Renal pelvis (tissue), 4 donors: Measurements from ENCODE around the gene PSMD14. TPM values are rescaled to one million over a fixed set of nuclear protein-coding genes. Genes with fewer than 3 reads are reported as not detected.
"Not testable (repeated sequence)": the region's sequence is repeated elsewhere in the genome, so short reads cannot be mapped to it uniquely, and the experiment has no call there.

Source experiments
- DNase-seq: peaks from one replicate; pipeline ENCODE4 v3.0.0-alpha.2; 2013
- polyA plus RNA-seq, 3 donors: library from polyadenylated mRNA; unstranded; fragments of 120-200 nt; gene quantifications; one replicate each; pipeline ENCODE4 v1.2.1, GENCODE V29; 2013; ENCODE audit not compliant: insufficient read length in 3 of 3

PSMD14 gene
- polyA plus RNA-seq, 3 donors, result 44.9 to 55.1 (median 51.9) TPM

GRCh38 chr2:161321944-161322648 is 13.9 kb downstream of the PSMD14 start:
- DNase-seq, result no peak

DNA sequence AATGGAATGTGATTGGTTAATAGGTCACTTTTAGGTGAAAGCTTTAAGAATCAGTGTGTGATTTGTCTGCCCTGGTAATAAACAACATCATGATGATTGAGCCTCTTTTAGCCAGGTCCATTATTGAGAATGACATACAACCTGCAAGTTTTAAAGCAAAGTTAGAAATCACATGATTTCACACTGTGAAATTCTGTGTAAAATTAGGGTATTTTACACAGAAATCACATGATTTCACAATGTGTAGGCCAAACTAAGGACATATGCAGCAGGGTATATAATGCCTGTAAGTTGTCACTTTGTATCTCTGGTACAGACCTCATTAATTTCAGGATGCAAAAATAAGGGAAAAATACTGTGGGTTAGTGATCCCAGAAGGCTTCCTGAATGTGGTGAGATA is 16.7 kb downstream of the PSMD14 start:
- no peak for DNase-seq

GRCh38 chr2:161327582-161327981 is 19.4 kb downstream of the PSMD14 start:
- no peak for DNase-seq

GRCh38 chr2:161332371-161332967 is 24.2 kb downstream of the PSMD14 start:
- DNase-seq, result no peak

DNA sequence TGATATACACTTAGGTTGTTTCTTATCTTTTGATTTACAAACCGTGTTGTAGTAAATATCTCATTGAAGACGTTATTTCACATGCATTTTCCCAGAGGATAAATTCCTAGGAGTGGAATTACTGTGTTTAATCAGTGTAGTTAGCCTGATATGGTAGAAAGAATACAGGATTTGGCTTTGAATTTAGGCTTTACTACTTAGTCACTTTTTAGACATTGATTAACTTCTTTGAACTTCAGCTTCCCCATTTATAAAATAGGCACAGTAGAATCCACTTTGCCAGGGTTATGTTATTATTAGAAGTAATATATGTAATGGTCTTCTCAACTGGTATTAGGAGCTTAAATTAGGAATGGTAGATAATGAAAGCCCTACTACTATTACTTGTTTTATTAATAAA is 27.4 kb downstream of the PSMD14 start:
- no peak for DNase-seq

DNA sequence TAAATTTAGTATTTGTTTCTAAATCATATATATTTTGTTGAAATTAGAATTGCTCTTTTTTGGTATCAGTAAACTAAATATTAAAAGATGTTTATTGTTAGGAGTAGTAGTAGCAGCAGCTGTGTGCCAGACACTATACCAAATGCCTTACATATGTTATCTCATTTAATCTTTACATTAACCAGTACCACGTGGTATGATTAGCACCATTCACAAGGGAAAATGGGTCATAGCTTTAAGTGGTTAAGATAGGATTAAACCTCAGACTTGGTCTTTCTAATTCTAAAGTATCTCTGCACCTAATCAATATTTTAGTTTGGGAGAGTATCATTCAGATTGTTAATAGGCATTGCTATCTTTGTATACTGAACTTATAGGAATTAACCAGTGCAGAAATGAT is 29.0 kb downstream of the PSMD14 start:
- no peak for DNase-seq

DNA sequence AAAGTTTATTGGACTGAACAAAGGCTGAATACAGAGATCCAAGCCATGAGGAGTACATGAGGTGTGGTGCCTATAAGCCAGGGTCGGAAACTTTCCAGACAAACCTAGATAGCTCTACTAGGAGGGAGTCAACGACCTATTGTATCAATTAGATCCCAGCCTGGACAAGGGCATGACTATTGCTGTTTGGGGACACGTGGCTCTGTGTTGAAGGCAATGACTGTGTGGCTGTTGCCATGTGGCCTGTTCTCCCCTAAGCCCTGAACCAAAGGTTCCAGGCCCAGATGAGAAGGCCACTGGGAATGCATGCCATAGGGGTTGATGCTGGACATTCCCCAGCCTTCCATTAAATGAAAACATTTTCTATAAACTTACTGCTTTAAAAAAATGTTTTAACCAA is 31.3 kb downstream of the PSMD14 start:
- DNase-seq, result not testable (repeated sequence)

GRCh38 chr2:161340930-161341413 is 32.7 kb downstream of the PSMD14 start:
- DNase-seq, result not testable (repeated sequence)

- DNase-seq, result no peak
Observed at GRCh38 chr2:161343235-161343634, 35.0 kb downstream of the PSMD14 start.

- DNase-seq, result no peak
Observed at GRCh38 chr2:161344692-161345091, 36.5 kb downstream of the PSMD14 start.

- no peak for DNase-seq
Observed at GRCh38 chr2:161351678-161352077, 43.5 kb downstream of the PSMD14 start.

DNA sequence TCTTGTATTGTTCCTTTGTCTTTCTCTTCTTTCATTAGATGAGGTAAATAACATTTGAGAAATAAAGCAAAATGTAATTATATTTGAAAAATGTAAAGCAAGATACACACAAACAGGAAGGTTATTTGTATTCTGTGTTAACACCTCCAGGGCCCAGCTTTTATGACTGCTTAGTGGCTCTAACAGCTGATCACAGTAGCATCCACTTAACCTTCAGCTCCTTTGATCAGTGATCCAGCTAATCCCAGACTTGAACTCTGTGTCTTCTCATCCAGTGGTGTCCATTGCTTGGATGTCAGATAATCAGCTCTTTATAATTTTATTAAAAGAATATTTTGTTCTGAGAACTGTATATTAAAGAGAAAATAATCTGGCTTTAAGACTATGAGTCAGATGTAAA is 44.5 kb downstream of the PSMD14 start:
- DNase-seq, result peak; percentile 21

- no peak for DNase-seq
Observed at GRCh38 chr2:161353543-161353942, 45.3 kb downstream of the PSMD14 start.

GRCh38 chr2:161354106-161354505 is 45.9 kb downstream of the PSMD14 start:
- no peak for DNase-seq

DNA sequence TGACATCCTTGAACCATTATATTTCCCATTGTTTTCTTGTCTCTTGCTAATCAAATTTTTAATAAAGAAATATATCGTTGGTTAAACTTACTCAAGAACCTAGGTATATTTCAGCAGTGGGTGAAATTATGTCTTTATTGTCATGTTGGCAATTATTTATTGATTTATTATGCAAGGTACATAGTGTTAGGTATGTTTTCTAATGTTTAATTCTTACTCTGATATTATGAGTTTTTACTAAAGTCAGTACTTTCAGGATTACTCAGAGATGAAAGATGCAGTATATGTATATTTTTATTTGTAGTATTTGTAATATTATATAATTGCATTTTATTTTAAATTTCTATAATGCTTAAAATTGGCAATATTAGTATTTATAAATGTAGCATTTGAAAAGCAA is 46.9 kb downstream of the PSMD14 start:
- DNase-seq, result no peak

GRCh38 chr2:161355983-161356382 is 47.8 kb downstream of the PSMD14 start:
- no peak for DNase-seq

GRCh38 chr2:161357097-161357496 is 48.9 kb downstream of the PSMD14 start:
- DNase-seq, result no peak

GRCh38 chr2:161358838-161359237 is 50.6 kb downstream of the PSMD14 start:
- no peak for DNase-seq

DNA sequence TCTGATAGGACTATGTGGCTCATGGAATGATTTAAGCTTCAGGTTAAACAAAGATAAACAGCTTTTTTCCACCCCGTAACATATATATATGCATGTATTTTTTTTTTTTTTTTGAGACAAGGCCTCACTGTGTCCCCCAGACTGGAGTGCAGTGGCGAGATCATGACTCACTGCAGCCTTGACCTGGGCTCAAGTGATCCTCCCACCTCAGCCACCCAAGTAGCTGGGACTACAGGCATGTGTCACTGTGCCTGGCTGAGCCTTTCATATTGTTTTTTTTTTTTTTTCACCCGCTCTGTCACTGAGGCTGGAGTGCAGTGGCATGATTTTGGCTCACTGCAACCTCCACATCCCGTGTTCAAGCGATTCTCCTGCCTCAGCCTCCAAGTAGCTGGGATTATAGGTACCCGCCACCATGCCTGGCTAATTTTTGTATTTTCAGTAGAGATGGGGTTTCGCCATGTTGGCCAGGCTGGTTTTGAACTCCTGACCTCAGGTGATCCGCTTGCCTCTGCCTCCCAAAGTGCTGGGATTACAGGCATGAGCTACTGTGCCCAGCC is 52.0 kb downstream of the PSMD14 start:
- not testable (repeated sequence) for DNase-seq

DNA sequence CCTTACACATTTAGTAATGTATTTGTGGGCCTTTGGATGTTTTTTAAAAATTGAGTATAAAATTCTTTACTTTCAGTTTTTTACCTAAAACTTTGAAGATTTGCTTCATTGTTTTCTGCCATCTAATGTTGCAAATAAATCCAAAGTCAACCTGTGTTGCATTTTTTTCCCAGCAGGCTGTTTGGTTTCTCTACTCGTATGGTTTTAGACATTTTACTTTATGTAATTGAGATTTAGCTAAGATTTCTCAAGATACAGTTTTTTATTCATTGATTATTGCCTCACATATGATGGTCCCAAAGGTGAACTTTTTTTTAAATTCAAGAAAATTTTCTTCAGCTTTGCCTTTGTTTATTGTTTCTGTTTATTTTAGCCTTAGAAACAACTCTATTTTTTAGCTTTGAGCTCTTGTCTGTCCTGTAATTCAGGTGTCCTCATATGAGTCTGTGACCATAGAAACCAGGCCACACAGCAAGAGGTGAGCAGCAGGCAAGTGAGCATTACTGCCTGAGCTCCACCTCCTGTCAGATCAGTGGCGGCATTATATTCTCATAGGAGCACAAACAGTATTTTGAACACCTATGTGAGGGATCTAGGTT is 54.4 kb downstream of the PSMD14 start:
- no peak for DNase-seq

DNA sequence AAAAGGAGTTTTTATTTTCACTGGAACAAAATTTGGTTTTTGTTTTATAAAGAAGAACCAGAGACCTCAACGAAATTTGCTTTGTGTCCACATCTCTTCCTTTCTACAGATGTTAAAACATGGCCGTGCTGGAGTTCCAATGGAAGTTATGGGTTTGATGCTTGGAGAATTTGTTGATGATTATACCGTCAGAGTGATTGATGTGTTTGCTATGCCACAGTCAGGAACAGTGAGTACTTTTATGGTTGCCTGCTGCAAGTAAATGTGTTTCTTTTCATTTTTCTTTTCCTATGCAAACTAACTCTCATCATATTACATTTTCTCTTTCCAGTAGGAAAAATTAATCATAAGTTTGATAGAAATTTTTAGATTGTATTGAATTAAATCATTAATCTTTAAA is 59.5 kb downstream of the PSMD14 start:
- DNase-seq, result no peak

GRCh38 chr2:161369311-161369710 is 61.1 kb downstream of the PSMD14 start:
- DNase-seq, result no peak

- no peak for DNase-seq
Observed at GRCh38 chr2:161370981-161371380, 62.8 kb downstream of the PSMD14 start.
